ENCODE data around the gene MTO1. TPM values are rescaled to one million over a fixed set of nuclear protein-coding genes. Genes with fewer than 3 reads are reported as not detected.
A peak's percentile ranks its signal among the peaks of the same experiment; 100 is the strongest.

The MTO1 gene
- total and polyA plus RNA-seq, 2 of the 4 experiments (the other 2 are of a cell fraction) = 15.0 to 39.8 TPM

GRCh38 chr6:73511796-73512195 is 50.3 kb downstream of the MTO1 start:
- in situ Hi-C loops (cut with MboI; ENCODE audit: low sequenced_read_pairs) (no loop called here), intact Hi-C loops (cut with micrococcal nuclease) (no loop called here), dilution Hi-C loops (cut with HindIII; ENCODE audit: low sequenced_read_pairs, unreplicated experiment) (no loop called here)
- BruUV-seq (replicated peaks) = no TSS peak
- DNase-seq = peak; percentile 8
- no peak for ATAC-seq (ENCODE audit: low read depth)
- no peak overlapping the region for H2BK15ac ChIP-seq (ENCODE audit: low read depth, low read length)
- H3K79me1 ChIP-seq (ENCODE audit: low read depth in 1 of 2, low read length in 2 of 2) = peaks cover 3 to 23% of the 10 kb centered on the region in 2 experiments; a peak in 2 of 4 replicates
- no peak for TF ChIP-seq SMC3 (IDR thresholded peaks at IDR 0.05; ENCODE audit: low read depth, low read length)
- TF ChIP-seq POLR2A (IDR thresholded peaks at IDR 0.05; ENCODE audit: low read depth, low read length) = peak; percentile 67
- H2AFZ ChIP-seq (replicated peaks; ENCODE audit: low read length, poor library complexity) = no peak overlapping the region
- H3K14ac ChIP-seq (replicated peaks; ENCODE audit: low read depth, low read length) = no peak overlapping the region
- H3K4me1 ChIP-seq (ENCODE audit: control insufficient read depth, insufficient read depth, low read length) = 0 out of 2 replicates have a peak, but pooled peaks cover 2% of the 10 kb centered on the region
- no peak overlapping the region for H4K8ac ChIP-seq (ENCODE audit: low read depth in 2 of 2, low read length in 2 of 2)
- 100% methylated on average over 1 of the region's 7 CpGs; no CpG with 5 or more reads in 1 of the 2 experiments for WGBS, 2 experiments (ENCODE audit: extremely low coverage in 2 of 2, insufficient read length in 1 of 2)
- no peaks in the 10 kb centered on the region for H3K9me3 ChIP-seq (ENCODE audit: control insufficient read depth, insufficient read depth, low read length)
- H3K4me3 ChIP-seq (ENCODE audit: insufficient read depth, low read depth, low read length) = no peak overlapping the region
- no peak overlapping the region for H3K56ac ChIP-seq (ENCODE audit: extremely low read depth, insufficient read depth, low read length)
- ChIA-PET POLR2A (ENCODE audit: unreplicated experiment) (interaction anchor here (0.7 kb wide), 1 partner anchor 87 kb away, joined by 4 read pairs; no protein-coding TSS in a partner anchor), CTCF (no interaction called here)
- no peak overlapping the region for H2AK9ac ChIP-seq (replicated peaks; ENCODE audit: low read depth, low read length, poor library complexity)
- H3K9me1 ChIP-seq (ENCODE audit: insufficient read depth, low read length) = no peaks in the 10 kb centered on the region
- no peak overlapping the region for H3K23ac ChIP-seq (ENCODE audit: low read depth, low read length)
- H4K5ac ChIP-seq (ENCODE audit: low read depth, low read length) = no peak overlapping the region
- no peak overlapping the region for H2BK20ac ChIP-seq (ENCODE audit: low read depth, low read length)
- no peak overlapping the region for H3K27ac ChIP-seq (ENCODE audit: insufficient read depth, low read length)
- no peak overlapping the region for H2BK5ac ChIP-seq (ENCODE audit: low read depth, low read length, poor library complexity, severe bottlenecking)
- H3K36me3 ChIP-seq (ENCODE audit: control insufficient read depth, insufficient read depth, low read length) = peaks cover 14% of the 10 kb centered on the region
- no peak overlapping the region for H3K18ac ChIP-seq (ENCODE audit: low read depth, low read length)
- H3K9ac ChIP-seq (ENCODE audit: low read depth, low read length) = no peak overlapping the region
- no peak overlapping the region for H3K4me2 ChIP-seq (ENCODE audit: low read depth, low read length)
- H2AK5ac ChIP-seq (ENCODE audit: low read depth, low read length) = no peak overlapping the region
- no peaks in the 10 kb centered on the region for H3K27me3 ChIP-seq (ENCODE audit: control insufficient read depth, insufficient read depth, low read length)
- H4K91ac ChIP-seq (ENCODE audit: insufficient read depth, low read depth, low read length) = no peak overlapping the region
- H2BK120ac ChIP-seq (ENCODE audit: low read depth, low read length) = no peak overlapping the region
- H4K20me1 ChIP-seq (ENCODE audit: insufficient read depth, low read length) = peaks cover 43% of the 10 kb centered on the region
- no peak overlapping the region for H3K4ac ChIP-seq (ENCODE audit: low read depth, low read length)

All from IMR-90 (cell line).